ENCODE data around the gene LSM5. TPM values are rescaled to one million over a fixed set of nuclear protein-coding genes. Genes with fewer than 3 reads are reported as not detected.
"Not testable (repeated sequence)": the region's sequence is repeated elsewhere in the genome, so short reads cannot be mapped to it uniquely, and the experiment has no call there.

The LSM5 gene
- total RNA-seq, 2 experiments from 2014 or later, result 72.0 to 88.6 TPM

- CTCF ChIA-PET, ATAC-seq: not testable (repeated sequence)
Observed at GRCh38 chr7:32464641-32465416, 25.4 kb downstream of the LSM5 start.

GRCh38 chr7:32462977-32463376 lies 27.2 kb downstream of the LSM5 start:
- CTCF ChIA-PET, result no interaction called here
- H3K4me3 Mint-ChIP-seq, result no peak overlapping the region
- H3K27me3 Mint-ChIP-seq, result no peaks in the 10 kb centered on the region
- H3K4me1 Mint-ChIP-seq, result no peaks in the 10 kb centered on the region
- H3K27ac Mint-ChIP-seq, result no peak overlapping the region
- no peaks in the 10 kb centered on the region for H3K9me3 Mint-ChIP-seq (ENCODE audit: low read depth)
- ATAC-seq (no peak), DNase-seq (no peak)
- no peaks in the 10 kb centered on the region for H3K36me3 Mint-ChIP-seq

More at GRCh38 chr7:32464641-32465416, 25.4 kb downstream of the LSM5 start:
- not testable (repeated sequence) for H3K36me3 Mint-ChIP-seq; DNase-seq; H3K9me3 Mint-ChIP-seq (ENCODE audit: low read depth); H3K4me3 Mint-ChIP-seq; H3K4me1 Mint-ChIP-seq; H3K27me3 Mint-ChIP-seq; H3K27ac Mint-ChIP-seq

GRCh38 chr7:32462451-32462850 lies 27.7 kb downstream of the LSM5 start:
- H3K4me3 Mint-ChIP-seq, result no peak overlapping the region
- CTCF ChIA-PET, result no interaction called here
- no peaks in the 10 kb centered on the region for H3K27me3 Mint-ChIP-seq
- ATAC-seq (no peak), DNase-seq (no peak)
- no peaks in the 10 kb centered on the region for H3K4me1 Mint-ChIP-seq
- no peak overlapping the region for H3K27ac Mint-ChIP-seq
- H3K36me3 Mint-ChIP-seq, result no peaks in the 10 kb centered on the region
- H3K9me3 Mint-ChIP-seq (ENCODE audit: low read depth), result no peaks in the 10 kb centered on the region

GRCh38 chr7:32461484-32461883 lies 28.7 kb downstream of the LSM5 start:
- H3K36me3 Mint-ChIP-seq, result no peaks in the 10 kb centered on the region
- H3K27me3 Mint-ChIP-seq, result peaks cover 3% of the 10 kb centered on the region
- H3K9me3 Mint-ChIP-seq (ENCODE audit: low read depth), result no peaks in the 10 kb centered on the region
- H3K4me3 Mint-ChIP-seq, result no peak overlapping the region
- no peak overlapping the region for H3K27ac Mint-ChIP-seq
- no peaks in the 10 kb centered on the region for H3K4me1 Mint-ChIP-seq
- no peak for ATAC-seq
- DNase-seq, result no peak
- CTCF ChIA-PET, result no interaction called here

- no peak overlapping the region for H3K27ac Mint-ChIP-seq
- H3K4me1 Mint-ChIP-seq, result no peaks in the 10 kb centered on the region
- no peaks in the 10 kb centered on the region for H3K9me3 Mint-ChIP-seq (ENCODE audit: low read depth)
- peaks cover 3% of the 10 kb centered on the region for H3K27me3 Mint-ChIP-seq
- ATAC-seq (no peak), DNase-seq (no peak)
- H3K36me3 Mint-ChIP-seq, result no peaks in the 10 kb centered on the region
- H3K4me3 Mint-ChIP-seq, result no peak overlapping the region
- CTCF ChIA-PET, result no interaction called here
Observed at GRCh38 chr7:32459788-32460187, 30.4 kb downstream of the LSM5 start.

GRCh38 chr7:32458025-32458424 lies 32.2 kb downstream of the LSM5 start:
- CTCF ChIA-PET, result no interaction called here
- Mint-ChIP-seq H3K27ac (no peak overlapping the region), H3K4me1 (no peaks in the 10 kb centered on the region), H3K4me3 (no peak overlapping the region), H3K9me3 (ENCODE audit: low read depth) (no peaks in the 10 kb centered on the region), H3K27me3 (peaks cover 7% of the 10 kb centered on the region), H3K36me3 (no peaks in the 10 kb centered on the region)
- ATAC-seq (no peak), DNase-seq (no peak)

GRCh38 chr7:32453341-32454011 lies 36.7 kb downstream of the LSM5 start:
- Mint-ChIP-seq H3K4me1 (no peaks in the 10 kb centered on the region), H3K27ac (no peak overlapping the region), H3K36me3 (no peaks in the 10 kb centered on the region), H3K9me3 (ENCODE audit: low read depth) (no peaks in the 10 kb centered on the region), H3K27me3 (peaks cover 8% of the 10 kb centered on the region), H3K4me3 (no peak overlapping the region)
- DNase-seq (no peak), ATAC-seq (no peak)
- CTCF ChIA-PET, result no interaction called here

GRCh38 chr7:32447218-32447617 lies 43.0 kb downstream of the LSM5 start:
- no peak for DNase-seq
- Mint-ChIP-seq H3K4me1 (no peaks in the 10 kb centered on the region), H3K27me3 (no peaks in the 10 kb centered on the region), H3K27ac (no peak overlapping the region), H3K36me3 (no peaks in the 10 kb centered on the region), H3K9me3 (ENCODE audit: low read depth) (no peaks in the 10 kb centered on the region), H3K4me3 (no peak overlapping the region)
- CTCF ChIA-PET, result no interaction called here
- ATAC-seq, result no peak

- no peaks in the 10 kb centered on the region for H3K36me3 Mint-ChIP-seq
- CTCF ChIA-PET, result no interaction called here
- DNase-seq (no peak), ATAC-seq (no peak)
- no peak overlapping the region for H3K4me3 Mint-ChIP-seq
- no peaks in the 10 kb centered on the region for H3K27me3 Mint-ChIP-seq
- H3K27ac Mint-ChIP-seq, result no peak overlapping the region
- H3K4me1 Mint-ChIP-seq, result no peaks in the 10 kb centered on the region
- H3K9me3 Mint-ChIP-seq (ENCODE audit: low read depth), result no peaks in the 10 kb centered on the region
Observed at GRCh38 chr7:32436146-32436928, 53.8 kb downstream of the LSM5 start.

Other genes starting within 250 kb of the LSM5 start
- gene AVL9, start 5.1 kb upstream of the LSM5 start, total RNA-seq, result 10 to 100 TPM; 36.1 to 42.2 TPM